Urothelium cell line (cell line): ENCODE measurements around the gene C7orf25.
"Not testable (repeated sequence)": the region's sequence is repeated elsewhere in the genome, so short reads cannot be mapped to it uniquely, and the experiment has no call there.

Experiments used
- DNase-seq: peaks from one replicate; pipeline ENCODE4 v3.0.0; 2011; ENCODE audit warnings: low spot score, mixed read lengths
- FAIRE-seq: peaks from 2 replicates; lab custom pipeline; 2011; peaks lifted over from hg19 to GRCh38; lab: Jason Lieb, UNC

Gene C7orf25

GRCh38 chr7:42930889-42931288 lies 19.0 kb upstream of the C7orf25 start:
- FAIRE-seq: no peak

GRCh38 chr7:42929449-42929848 lies 17.6 kb upstream of the C7orf25 start:
- DNase-seq (no peak), FAIRE-seq (no peak)

More at GRCh38 chr7:42930889-42931288, 19.0 kb upstream of the C7orf25 start:
- DNase-seq: no peak

GRCh38 chr7:42928754-42929153 lies 16.9 kb upstream of the C7orf25 start:
- no peak for FAIRE-seq
- no peak for DNase-seq

- DNase-seq (no peak), FAIRE-seq (no peak)
These were observed 14.3 kb upstream of the C7orf25 start for GRCh38 chr7:42926204-42926603.

- FAIRE-seq (no peak), DNase-seq (no peak)
These were observed 13.8 kb upstream of the C7orf25 start for GRCh38 chr7:42925630-42926029.

- DNase-seq: no peak
- FAIRE-seq: no peak
These were observed 12.5 kb upstream of the C7orf25 start for GRCh38 chr7:42924223-42924838.

- FAIRE-seq: no peak
- no peak for DNase-seq
These were observed 10.3 kb upstream of the C7orf25 start for GRCh38 chr7:42922017-42922753.

- no peak for DNase-seq
- no peak for FAIRE-seq
These were observed 3.5 kb upstream of the C7orf25 start for GRCh38 chr7:42915356-42915755.

GRCh38 chr7:42914421-42915045 lies 2.7 kb upstream of the C7orf25 start:
- no peak for DNase-seq
- FAIRE-seq: no peak

- FAIRE-seq (no peak), DNase-seq (no peak)
These were observed 2.1 kb upstream of the C7orf25 start for GRCh38 chr7:42914009-42914408.

GRCh38 chr7:42913591-42913990 lies 1.7 kb upstream of the C7orf25 start:
- FAIRE-seq: no peak
- DNase-seq: no peak

- DNase-seq (no peak), FAIRE-seq (no peak)
These were observed 1.6 kb downstream of the C7orf25 start for GRCh38 chr7:42910306-42910705.

- DNase-seq: no peak
These were observed 4.6 kb downstream of the C7orf25 start for GRCh38 chr7:42907316-42907715.

GRCh38 chr7:42906181-42906580 lies 5.7 kb downstream of the C7orf25 start:
- no peak for FAIRE-seq
- DNase-seq: no peak

More at GRCh38 chr7:42907316-42907715, 4.6 kb downstream of the C7orf25 start:
- no peak for FAIRE-seq

- FAIRE-seq: peak; percentile 44
These were observed 9.5 kb downstream of the C7orf25 start for GRCh38 chr7:42902331-42902730.

GRCh38 chr7:42900842-42901241 lies 11.0 kb downstream of the C7orf25 start:
- DNase-seq (no peak), FAIRE-seq (no peak)

More at GRCh38 chr7:42902331-42902730, 9.5 kb downstream of the C7orf25 start:
- no peak for DNase-seq

- FAIRE-seq: no peak
- no peak for DNase-seq
These were observed 18.3 kb downstream of the C7orf25 start for GRCh38 chr7:42893346-42894240.

- no peak for DNase-seq
- FAIRE-seq: no peak
These were observed 24.9 kb downstream of the C7orf25 start for GRCh38 chr7:42886893-42887505.

GRCh38 chr7:42886129-42886528 lies 25.7 kb downstream of the C7orf25 start:
- FAIRE-seq: no peak

GRCh38 chr7:42885183-42885582 lies 26.7 kb downstream of the C7orf25 start:
- not testable (repeated sequence) for DNase-seq, FAIRE-seq

More at GRCh38 chr7:42886129-42886528, 25.7 kb downstream of the C7orf25 start:
- DNase-seq: no peak
